Measurements from ENCODE around the gene PAMR1. TPM values are rescaled to one million over a fixed set of nuclear protein-coding genes. Genes with fewer than 3 reads are reported as not detected.

Gene PAMR1
- total RNA-seq, 2 donors from 2014 or later = 0.99 to 3.6 TPM

DNA sequence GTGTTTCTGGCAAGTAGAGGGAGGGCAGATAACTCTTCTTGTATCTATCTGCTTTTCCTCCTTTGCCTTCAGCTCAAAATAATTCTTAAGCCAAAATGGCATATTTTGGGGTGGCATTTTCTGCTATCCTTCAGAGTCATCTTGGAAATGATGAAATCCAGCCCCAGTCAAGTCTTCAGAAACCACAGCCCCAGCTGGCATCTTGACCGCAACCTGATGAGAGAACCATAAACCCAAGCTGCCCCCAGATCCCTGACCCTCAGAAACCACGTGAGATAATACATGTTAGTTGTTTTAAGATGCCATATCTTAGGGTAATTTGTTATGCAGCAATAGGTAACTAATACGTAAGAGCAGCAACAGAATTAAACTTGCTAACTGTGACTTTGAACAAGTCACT is 15.1 kb upstream of the PAMR1 start:
- TF ChIP-seq CTCF (IDR thresholded peaks at IDR 0.05) = no peak
- TF ChIP-seq POLR2A (IDR thresholded peaks at IDR 0.05) = no peak
- WGBS, 2 donors = 68 to 84% methylated on average over 3 of the region's 3 CpGs
- intact Hi-C loops (cut with DNase I) = no loop called here
- no peaks in the 10 kb centered on the region for H3K9me3 ChIP-seq
- no peaks in the 10 kb centered on the region for H3K4me1 ChIP-seq
- H3K36me3 ChIP-seq (replicated peaks in 1 of 2; ENCODE audit: insufficient read depth in 1 of 2, low read depth in 2 of 2) = no peaks in the 10 kb centered on the region
- H3K27ac ChIP-seq = no peak overlapping the region
- no peaks in the 10 kb centered on the region for H3K27me3 ChIP-seq
- no peak overlapping the region for H3K4me3 ChIP-seq
- ATAC-seq = no peak
- DNase-seq = no peak

DNA sequence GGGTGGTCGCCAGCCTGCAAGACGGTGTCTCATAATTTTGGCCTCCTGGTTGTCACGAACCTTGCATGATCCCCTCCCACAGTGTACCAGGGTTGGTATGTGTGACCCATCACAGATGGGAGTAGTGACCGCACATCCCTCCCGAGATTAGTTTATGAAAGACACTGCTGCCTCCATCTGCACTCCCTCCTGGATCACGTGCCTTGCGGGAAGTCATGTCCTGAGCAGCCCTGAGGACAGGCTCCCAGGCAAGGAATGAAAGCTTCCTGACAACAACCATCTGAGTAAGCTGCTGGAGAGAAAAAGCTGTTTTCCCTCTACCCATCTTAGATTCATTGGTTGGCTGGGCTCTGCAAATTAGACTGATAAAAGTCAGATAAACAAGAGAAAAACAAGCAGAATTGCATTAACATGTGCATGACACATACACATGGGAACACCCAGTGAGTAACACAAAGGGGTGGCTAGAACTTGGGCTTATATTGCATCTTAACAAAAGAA is 14.4 kb upstream of the PAMR1 start:
- Histone ChIP-seq H3K9me3 (no peaks in the 10 kb centered on the region), H3K36me3 (replicated peaks in 1 of 2; ENCODE audit: insufficient read depth in 1 of 2, low read depth in 2 of 2) (no peaks in the 10 kb centered on the region), H3K27ac (no peak overlapping the region), H3K4me1 (no peaks in the 10 kb centered on the region), H3K4me3 (no peak overlapping the region), H3K27me3 (no peaks in the 10 kb centered on the region)
- DNase-seq (peak in 3 of 4 donors; percentile 28 to 48 (median 41)), ATAC-seq (no peak)
- intact Hi-C loops (cut with DNase I) = no loop called here
- TF ChIP-seq POLR2A (IDR thresholded peaks at IDR 0.05) (no peak), CTCF (IDR thresholded peaks at IDR 0.05) (no peak)
- WGBS, 2 donors = 56 to 68% methylated on average over 7 of the region's 7 CpGs

DNA sequence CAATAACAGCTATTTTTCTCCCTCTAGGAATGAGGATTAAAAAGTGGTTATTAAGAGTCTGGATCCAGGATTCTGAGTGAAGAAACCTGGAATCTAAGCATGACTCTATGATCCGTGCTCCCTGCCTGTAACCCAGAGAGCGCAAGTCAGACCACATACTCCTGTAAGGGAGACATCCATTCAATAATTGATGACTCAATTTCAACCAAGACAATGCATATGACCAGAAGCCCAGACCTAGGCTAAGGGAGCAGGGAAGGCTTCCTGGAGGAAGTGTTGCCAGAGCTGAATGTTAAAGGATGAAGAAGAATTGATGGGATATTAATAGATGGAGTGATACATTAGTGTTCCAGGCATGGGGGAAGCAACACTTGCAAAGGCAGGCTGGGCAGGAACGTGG is 13.8 kb upstream of the PAMR1 start:
- no peaks in the 10 kb centered on the region for H3K4me1 ChIP-seq
- ATAC-seq (no peak), DNase-seq (no peak)
- H3K27ac ChIP-seq = no peak overlapping the region
- no peaks in the 10 kb centered on the region for H3K36me3 ChIP-seq (replicated peaks in 1 of 2; ENCODE audit: insufficient read depth in 1 of 2, low read depth in 2 of 2)
- TF ChIP-seq CTCF (IDR thresholded peaks at IDR 0.05) = no peak
- TF ChIP-seq POLR2A (IDR thresholded peaks at IDR 0.05) = no peak
- H3K4me3 ChIP-seq = no peak overlapping the region
- intact Hi-C loops (cut with DNase I) = no loop called here
- no peaks in the 10 kb centered on the region for H3K9me3 ChIP-seq
- 66% methylated on average over 3 of the region's 3 CpGs for WGBS, 2 donors
- H3K27me3 ChIP-seq = no peaks in the 10 kb centered on the region

DNA sequence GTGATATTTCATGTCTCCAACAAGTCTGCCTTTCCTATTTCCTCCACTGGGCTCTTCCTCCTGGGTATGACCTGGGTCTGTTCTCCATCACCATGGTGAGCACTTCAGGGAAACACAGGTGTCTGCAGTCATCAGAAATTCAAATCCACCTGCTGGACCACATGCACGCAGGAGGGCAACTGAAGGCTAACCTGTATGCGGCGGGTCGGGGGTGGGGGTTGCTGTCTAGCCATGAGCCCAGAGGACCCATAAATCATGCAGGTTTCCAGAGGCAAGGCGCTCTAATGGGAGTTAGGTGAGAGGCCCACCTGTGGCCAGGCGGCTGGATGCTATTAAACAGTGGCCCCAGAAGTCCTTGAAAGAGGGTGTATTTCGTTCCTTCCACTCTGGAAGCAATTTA is 11.1 kb upstream of the PAMR1 start:
- no peaks in the 10 kb centered on the region for H3K9me3 ChIP-seq
- no peak for TF ChIP-seq CTCF (IDR thresholded peaks at IDR 0.05)
- TF ChIP-seq POLR2A (IDR thresholded peaks at IDR 0.05) = no peak
- intact Hi-C loops (cut with DNase I) = no loop called here
- DNase-seq = no peak
- H3K27me3 ChIP-seq = no peaks in the 10 kb centered on the region
- H3K36me3 ChIP-seq (replicated peaks in 1 of 2; ENCODE audit: insufficient read depth in 1 of 2, low read depth in 2 of 2) = no peaks in the 10 kb centered on the region
- 92% methylated on average over 7 of the region's 7 CpGs for WGBS, 2 donors
- ATAC-seq = no peak
- no peaks in the 10 kb centered on the region for H3K4me1 ChIP-seq
- no peak overlapping the region for H3K27ac ChIP-seq
- no peak overlapping the region for H3K4me3 ChIP-seq

- DNase-seq (no peak), ATAC-seq (no peak)
- intact Hi-C loops (cut with DNase I) = no loop called here
- Histone ChIP-seq H3K4me1 (peaks cover 3% of the 10 kb centered on the region), H3K27me3 (no peaks in the 10 kb centered on the region), H3K4me3 (no peak overlapping the region), H3K27ac (no peak overlapping the region), H3K36me3 (replicated peaks in 1 of 2; ENCODE audit: insufficient read depth in 1 of 2, low read depth in 2 of 2) (no peaks in the 10 kb centered on the region), H3K9me3 (no peaks in the 10 kb centered on the region)
- 33 to 43% methylated on average over 1 of the region's 1 CpG for WGBS, 2 donors
- TF ChIP-seq CTCF (IDR thresholded peaks at IDR 0.05) (no peak), POLR2A (IDR thresholded peaks at IDR 0.05) (no peak)
Observed at GRCh38 chr11:35531246-35531645, 5.8 kb upstream of the PAMR1 start.
